Uterus (tissue), 4 donors: ENCODE measurements around the gene LINS1. TPM values are rescaled to one million over a fixed set of nuclear protein-coding genes. Genes with fewer than 3 reads are reported as not detected.

ENCODE experiments used
- DNase-seq, 2 donors: peaks; one replicate each; pipeline ENCODE4 v3.0.0-alpha.2; 2019 to 2020
- H3K27ac ChIP-seq, 2 donors: fragments of 200-600 bp; sonication (generic); 1 replicate in 1 of 2; 2 replicates in 1 of 2; pipeline ENCODE4 v1.5.1; 2016 to 2018
- H3K27me3 ChIP-seq, 2 donors: fragments of 200-600 bp; sonication (generic); one replicate each; pipeline ENCODE4 v1.5.1; 2018 to 2019; ENCODE audit warnings: control low read depth in 1 of 2
- H3K36me3 ChIP-seq, 2 donors: fragments of 200-600 bp; sonication (generic); one replicate each; pipeline ENCODE4 v1.5.1; 2019; ENCODE audit warnings: control low read depth in 1 of 2
- H3K4me1 ChIP-seq, 2 donors: fragments of 200-600 bp; sonication (generic); one replicate each; pipeline ENCODE4 v1.5.1; 2018 to 2019; ENCODE audit warnings: control low read depth in 1 of 2
- H3K4me3 ChIP-seq, 2 donors: fragments of 200-600 bp; sonication (generic); 1 replicate in 1 of 2; 2 replicates in 1 of 2; pipeline ENCODE4 v1.5.1; 2018 to 2019; ENCODE audit warnings: mild to moderate bottlenecking in 1 of 2
- H3K9me3 ChIP-seq, 2 donors: fragments of 200-600 bp; sonication (generic); one replicate each; pipeline ENCODE4 v1.5.1; 2019; ENCODE audit warnings: control low read depth in 1 of 2
- CTCF ChIP-seq, 4 experiments: fragments of 200-600 bp in 2 of 4; fragments of 450-650 bp in 2 of 4; sonication (generic) in 2 of 4; IDR thresholded peaks; one replicate each; pipeline ENCODE4 v1.5.1; 2016 to 2019; ENCODE audit warnings: antibody characterized with exemption in 4 of 4, mild to moderate bottlenecking in 2 of 4, moderate library complexity in 1 of 4
- POLR2A ChIP-seq, 2 donors: fragments of 450-650 bp; IDR thresholded peaks; one replicate each; pipeline ENCODE4 v1.6.1; 2016; ENCODE audit warnings: antibody characterized with exemption in 2 of 2, mild to moderate bottlenecking in 1 of 2, moderate library complexity in 1 of 2
- intact Hi-C: fragments of 100-400 bp; cut with DNase I; formaldehyde crosslinking; loops from one replicate; pipeline ENCODE4 v1.15.1; 2023; ENCODE audit warnings: low total_unique reads
- small RNA-seq: library from RNA; depleted of rRNA; stranded (forward); fragments of <200 nt; gene quantifications from one replicate; pipeline ENCODE3, GENCODE V24; 2016
- total RNA-seq, 4 donors: library from RNA; depleted of rRNA in 3 of 4; stranded (reverse); fragments of >200 nt in 3 of 4; gene quantifications; one replicate each; pipeline versions ENCODE4 v1.1.0 to v1.2.4, GENCODE V29; 2014 to 2023
- donor health status: DM: yes; HTN: yes; CAD: no.

The LINS1 gene
- total RNA-seq, 4 donors from 2014 or later: 17.4 to 108 (median 52.8) TPM

- Histone ChIP-seq H3K4me3 (no peak overlapping the region), H3K4me1 (peaks cover 0 to 13% of the 10 kb centered on the region in 2 donors), H3K27me3 (no peaks in the 10 kb centered on the region), H3K36me3 (no peaks in the 10 kb centered on the region), H3K9me3 (no peaks in the 10 kb centered on the region), H3K27ac (no peak overlapping the region)
- intact Hi-C loops: no loop called here
- no peak for DNase-seq
- no peak for TF ChIP-seq POLR2A (IDR thresholded peaks at IDR 0.05)
- no peak for TF ChIP-seq CTCF (IDR thresholded peaks at IDR 0.05)
Measured at GRCh38 chr15:100520132-100520921, 81.7 kb downstream of the LINS1 start.

DNA sequence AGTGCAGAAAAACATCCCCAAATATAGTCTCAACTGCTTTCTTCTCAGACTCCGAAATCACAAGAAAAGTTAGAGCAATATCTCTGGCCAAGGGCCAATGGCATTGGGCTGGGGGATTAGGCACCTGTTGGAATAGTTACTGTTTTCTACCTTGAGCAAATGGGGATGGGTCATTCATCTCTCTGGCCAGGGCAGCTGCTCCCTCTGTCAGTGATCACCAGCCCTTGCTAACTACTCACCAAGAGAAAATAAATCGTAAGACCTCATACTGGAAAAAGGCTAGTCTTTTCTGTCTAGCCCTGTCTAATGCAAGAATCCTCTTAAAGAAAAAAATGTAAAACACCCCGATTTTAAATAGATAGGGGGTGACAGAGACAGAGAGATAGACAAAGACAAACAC is 84.1 kb downstream of the LINS1 start:
- intact Hi-C loops: no loop called here
- TF ChIP-seq POLR2A (IDR thresholded peaks at IDR 0.05): no peak
- TF ChIP-seq CTCF (IDR thresholded peaks at IDR 0.05): no peak
- no peak for DNase-seq
- Histone ChIP-seq H3K4me1 (peaks cover 0 to 13% of the 10 kb centered on the region in 2 donors), H3K27ac (peak overlapping the region in 1 of 2 donors; percentile 70), H3K36me3 (no peaks in the 10 kb centered on the region), H3K4me3 (no peak overlapping the region), H3K27me3 (no peaks in the 10 kb centered on the region), H3K9me3 (no peaks in the 10 kb centered on the region)

Small RNAs within 50 kb of the gene (small RNA-seq; reads per million reads assigned to genes)
- not detected for gene RF00019
- gene RNU6-181P: not detected
- not detected for gene RNU6-322P

Other genes starting within 250 kb of the LINS1 start
- under 1 TPM in 1 of 4 donors, not detected in 3; 0.69 TPM for gene CERS3, start 73.2 kb downstream of the LINS1 start, total RNA-seq
- 10 to 100 TPM; 15.0 to 27.7 (median 22.7) TPM for gene ASB7, start 405 bp upstream of the LINS1 start, total RNA-seq